Adrenal gland (tissue), 12 donors: Measurements from ENCODE around the gene PPIL6. TPM values are rescaled to one million over a fixed set of nuclear protein-coding genes. Genes with fewer than 3 reads are reported as not detected.

Experiments
- DNase-seq, 7 donors: peaks; one replicate each; pipeline ENCODE4 v3.0.0-alpha.2; 2019 to 2020
- H3K27ac ChIP-seq, 5 donors: fragments of 200-600 bp; sonication (generic) in 4 of 5; 1 replicate in 3 of 5; 2 replicates in 2 of 5; pipeline versions ENCODE4 v1.5.1 to v1.8.0; 2016 to 2020; ENCODE audit warnings: mild to moderate bottlenecking in 1 of 5
- H3K27me3 ChIP-seq: fragments of 200-600 bp; 2 replicates; pipeline ENCODE4 v1.8.0; 2021
- H3K36me3 ChIP-seq, 2 donors: fragments of 200-600 bp; replicated peaks in 1 of 2; 1 replicate in 1 of 2; 2 replicates in 1 of 2; pipeline versions ENCODE4 v1.5.1 to v1.8.0; 2018 to 2022
- H3K4me1 ChIP-seq, 2 donors: fragments of 200-600 bp; replicated peaks in 1 of 2; 1 replicate in 1 of 2; 2 replicates in 1 of 2; pipeline versions ENCODE4 v1.5.1 to v1.8.0; 2018 to 2021
- H3K4me3 ChIP-seq, 4 donors: fragments of 200-600 bp; sonication (generic) in 3 of 4; one replicate each; pipeline ENCODE4 v1.5.1; 2016 to 2018
- H3K9me3 ChIP-seq, 3 donors: fragments of 200-600 bp; sonication (generic) in 1 of 3; replicated peaks in 1 of 3; 1 replicate in 2 of 3; 2 replicates in 1 of 3; pipeline versions ENCODE4 v1.5.1 to v1.8.0; 2016 to 2021
- CTCF ChIP-seq, 6 experiments: fragments of 450-650 bp in 4 of 6; fragments of 200-600 bp in 2 of 6; sonication (generic) in 1 of 6; IDR thresholded peaks; 1 replicate in 5 of 6; 2 replicates in 1 of 6; pipeline versions ENCODE4 v1.5.1 to v1.8.0; 2016 to 2021; ENCODE audit warnings: antibody characterized with exemption in 6 of 6, mild to moderate bottlenecking in 2 of 6, moderate library complexity in 1 of 6
- POLR2A ChIP-seq, 2 donors: fragments of 450-650 bp; IDR thresholded peaks; one replicate each; pipeline ENCODE4 v1.6.1; 2017; ENCODE audit warnings: antibody characterized with exemption in 2 of 2, mild to moderate bottlenecking in 2 of 2, moderate library complexity in 1 of 2
- WGBS, 4 donors: extraction: QIAGEN DNeasy Blood & Tissue Kit in 2 of 4; methylation state at CpG; one replicate each; pipeline versions ENCODE4 v1.1.5 to v1.1.7; 2013 to 2017; 5-methylcytosine and 5-hydroxymethylcytosine counted together
- intact Hi-C, 2 donors: fragments of 100-400 bp; cut with DNase I; formaldehyde crosslinking; loops; one replicate each; pipeline versions ENCODE4 v1.14.1 to v1.15.0; 2022 to 2023
- polyA plus RNA-seq, 3 donors: library from polyadenylated mRNA; stranded (reverse); fragments of 200-250 nt in 2 of 3; fragments of 350-450 nt in 1 of 3; fragmentation: Illumina TruSeq in 1 of 3; extraction: RNeasy Lipid Tissue Mini Kit (QIAGEN cat#74804) in 1 of 3; gene quantifications; one replicate each; pipeline ENCODE4 v1.2.3, GENCODE V29; 2013 to 2014
- total RNA-seq, 9 donors: library from RNA; depleted of rRNA in 4 of 9; stranded (reverse); fragments of >200 nt in 4 of 9; fragments of 120-200 nt in 1 of 9; fragmentation: NEBNext Ultra II Directional in 1 of 9; extraction: Animal tissue kit (Norgen Biotek cat#: 25700) in 1 of 9; gene quantifications; one replicate each; pipeline versions ENCODE4 v1.1.0 to v1.2.4, GENCODE V29; 2013 to 2023
- donor health status: healthy with polysubstance abuse.
- donor health status: Bipolar disorder and iron deficiency.
- donor health status: DM: yes; HTN: yes; CAD: no.
- donor health status: DM: no; HTN: no; CAD: no.
- donor health status: DM: no; HTN: no; CAD: no.
- donor health status: DM: yes; HTN: yes; CAD: no.

The PPIL6 gene
- total and polyA plus RNA-seq, 12 donors: 0.48 to 3.3 (median 1.3) TPM

GRCh38 chr6:109411034-109411433 lies 29.4 kb downstream of the PPIL6 start:
- no peaks in the 10 kb centered on the region for H3K9me3 ChIP-seq
- H3K27me3 ChIP-seq: no peaks in the 10 kb centered on the region
- intact Hi-C loops: no loop called here
- H3K4me3 ChIP-seq: no peak overlapping the region
- DNase-seq: no peak
- H3K27ac ChIP-seq: no peak overlapping the region
- 81 to 98% (median 91%) methylated on average over 2 of the region's 2 CpGs for WGBS, 4 donors
- no peaks in the 10 kb centered on the region for H3K36me3 ChIP-seq
- TF ChIP-seq CTCF (IDR thresholded peaks at IDR 0.05): no peak
- no peaks in the 10 kb centered on the region for H3K4me1 ChIP-seq

GRCh38 chr6:109406196-109406595 lies 34.2 kb downstream of the PPIL6 start:
- H3K4me1 ChIP-seq: no peaks in the 10 kb centered on the region
- no peak overlapping the region for H3K27ac ChIP-seq
- no peaks in the 10 kb centered on the region for H3K27me3 ChIP-seq
- H3K9me3 ChIP-seq: no peaks in the 10 kb centered on the region
- no peaks in the 10 kb centered on the region for H3K36me3 ChIP-seq
- no peak for DNase-seq
- TF ChIP-seq POLR2A (IDR thresholded peaks at IDR 0.05) (no peak), CTCF (IDR thresholded peaks at IDR 0.05) (no peak)
- no peak overlapping the region for H3K4me3 ChIP-seq
- WGBS, 4 donors: 78 to 84% (median 80%) methylated on average over 4 of the region's 4 CpGs
- intact Hi-C loops: no loop called here

GRCh38 chr6:109397020-109397419 lies 43.4 kb downstream of the PPIL6 start:
- no peak overlapping the region for H3K27ac ChIP-seq
- no peaks in the 10 kb centered on the region for H3K27me3 ChIP-seq
- peak in 5 of 6 experiments; percentile 33 to 54 (median 45) for TF ChIP-seq CTCF (IDR thresholded peaks at IDR 0.05)
- no peak for TF ChIP-seq POLR2A (IDR thresholded peaks at IDR 0.05)
- H3K4me3 ChIP-seq: no peak overlapping the region
- DNase-seq: peak in 1 of 7 donors; percentile 21
- no peaks in the 10 kb centered on the region for H3K4me1 ChIP-seq
- no peaks in the 10 kb centered on the region for H3K36me3 ChIP-seq
- 64 to 77% (median 74%) methylated on average over 3 to 4 of the region's 4 CpGs for WGBS, 4 donors
- H3K9me3 ChIP-seq: no peaks in the 10 kb centered on the region
- intact Hi-C loops: loop anchor here in 1 of 2 donors (5.0 kb wide), 1 partner anchor 210 kb away; no protein-coding TSS in a partner anchor

- Histone ChIP-seq H3K9me3 (no peaks in the 10 kb centered on the region), H3K4me3 (no peak overlapping the region), H3K36me3 (no peaks in the 10 kb centered on the region), H3K4me1 (peaks cover 0 to 4% of the 10 kb centered on the region in 2 donors), H3K27ac (no peak overlapping the region), H3K27me3 (no peaks in the 10 kb centered on the region)
- TF ChIP-seq CTCF (IDR thresholded peaks at IDR 0.05) (no peak), POLR2A (IDR thresholded peaks at IDR 0.05) (no peak)
- WGBS, 4 donors: 85 to 95% (median 92%) methylated on average over 12 of the region's 12 CpGs
- intact Hi-C loops: loop anchor here in 1 of 2 donors (5.0 kb wide), 1 partner anchor 209 kb away; no protein-coding TSS in a partner anchor
- no peak for DNase-seq
Observed at GRCh38 chr6:109396046-109396718, 44.2 kb downstream of the PPIL6 start.
